PC-3 (cell line): ENCODE measurements around the gene UBAC2. TPM values are rescaled to one million over a fixed set of nuclear protein-coding genes. Genes with fewer than 3 reads are reported as not detected.

Source experiments
- ATAC-seq: fragments of 200-7000 bp; cut with Tn5 transposase; 2 replicates; pipeline ENCODE4 v1.9.1; 2020; ENCODE audit warnings: mild to moderate bottlenecking, moderate library complexity
- BruUV-seq: library from RNA; stranded (reverse); fragments of 400-500 nt; replicated peaks from 2 replicates; lab custom pipeline; 2021; lab: Mats Ljungman, UMichigan
- CTCF ChIA-PET: fragments of 300-600 bp; sonication (Branson Sonifier 250); formaldehyde crosslinking; loops from one replicate; lab custom pipeline; 2022; ENCODE audit warnings: antibody characterized with exemption; lab: Charles Lee
- POLR2A ChIA-PET: fragments of 300-600 bp; sonication (Branson Sonifier 250); formaldehyde crosslinking; loops from one replicate; lab custom pipeline; 2022; ENCODE audit warnings: antibody characterized with exemption; ENCODE audit not compliant: unreplicated experiment; lab: Charles Lee
- DNase-seq: peaks from one replicate; pipeline ENCODE4 v3.0.0-alpha.2; 2015
- H2AFZ ChIP-seq: fragments of 300-600 bp; sonication (generic); 2 replicates; pipeline ENCODE4 v1.6.0; 2016; ENCODE audit warnings: antibody characterized with exemption, low read length
- H3F3A ChIP-seq: fragments of 300-600 bp; sonication (generic); one replicate; pipeline ENCODE4 v1.6.0; 2017; ENCODE audit warnings: antibody characterized with exemption, low read length, control low read depth, mild to moderate bottlenecking; ENCODE audit not compliant: unreplicated experiment
- H3K27ac ChIP-seq: fragments of 300-600 bp; sonication (generic); 2 replicates; pipeline ENCODE4 v1.5.1; 2016; ENCODE audit warnings: mild to moderate bottlenecking, low read length
- H3K27me3 ChIP-seq: fragments of 300-600 bp; sonication (generic); 2 replicates; pipeline ENCODE4 v1.6.1; 2016; ENCODE audit warnings: low read length, mixed read lengths
- H3K36me3 ChIP-seq: fragments of 300-600 bp; sonication (generic); 2 replicates; pipeline ENCODE4 v1.6.1; 2016; ENCODE audit warnings: low read depth, mixed run types, low read length, mixed read lengths
- H3K4me1 ChIP-seq: fragments of 300-600 bp; sonication (generic); 2 replicates; pipeline ENCODE4 v1.5.1; 2016; ENCODE audit warnings: low read length; ENCODE audit not compliant: insufficient read depth
- H3K4me2 ChIP-seq: fragments of 300-600 bp; sonication (generic); 2 replicates; pipeline ENCODE4 v1.6.0; 2016; ENCODE audit warnings: low read length
- H3K4me3 ChIP-seq: fragments of 300-600 bp; sonication (generic); 2 replicates; pipeline ENCODE4 v1.5.1; 2016; ENCODE audit warnings: mild to moderate bottlenecking, low read length, mixed read lengths
- H3K79me2 ChIP-seq: fragments of 300-600 bp; sonication (generic); 2 replicates; pipeline ENCODE4 v1.6.1; 2017; ENCODE audit warnings: low read length, mixed read lengths
- H3K9ac ChIP-seq: fragments of 300-600 bp; sonication (generic); 2 replicates; pipeline ENCODE4 v1.6.0; 2016; ENCODE audit warnings: mild to moderate bottlenecking, low read length
- H3K9me2 ChIP-seq: fragments of 300-600 bp; sonication (generic); replicated peaks from 2 replicates; pipeline ENCODE4 v1.6.1; 2016; ENCODE audit warnings: mixed run types, low read length, mixed read lengths
- H3K9me3 ChIP-seq: fragments of 300-600 bp; sonication (generic); 2 replicates; pipeline ENCODE4 v1.6.1; 2016; ENCODE audit warnings: low read length, mixed read lengths
- H4K20me1 ChIP-seq: fragments of 300-600 bp; sonication (generic); 2 replicates; pipeline ENCODE4 v1.6.1; 2016; ENCODE audit warnings: low read length, mixed read lengths
- CTCF ChIP-seq: fragments of 300-600 bp; sonication (generic); conservative IDR thresholded peaks from 2 replicates; pipeline ENCODE4 v1.5.1; 2017; ENCODE audit warnings: antibody characterized with exemption, low read depth, mild to moderate bottlenecking, low read length
- EZH2 ChIP-seq: fragments of 300-600 bp; sonication (generic); IDR thresholded peaks from one replicate; pipeline ENCODE4 v1.6.1; 2017; ENCODE audit warnings: antibody characterized with exemption, mild to moderate bottlenecking, low read length; ENCODE audit not compliant: unreplicated experiment
- EZH2phosphoT487 ChIP-seq: fragments of 300-600 bp; sonication (generic); IDR thresholded peaks from 2 replicates; pipeline ENCODE4 v1.6.1; 2018; ENCODE audit warnings: mild to moderate bottlenecking, antibody characterized with exemption, low read length, borderline replicate concordance
- intact Hi-C: fragments of 100-400 bp; cut with micrococcal nuclease; formaldehyde crosslinking; loops from 2 replicates; pipeline ENCODE4 v1.9.0; 2023
- total RNA-seq: library from RNA; depleted of rRNA; stranded (reverse); fragments of >200 nt; gene quantifications from 2 replicates; pipeline ENCODE4 v1.2.3, GENCODE V29; 2014

The UBAC2 gene
- total RNA-seq, 1 experiment from 2014 or later, result 34.5 TPM

DNA sequence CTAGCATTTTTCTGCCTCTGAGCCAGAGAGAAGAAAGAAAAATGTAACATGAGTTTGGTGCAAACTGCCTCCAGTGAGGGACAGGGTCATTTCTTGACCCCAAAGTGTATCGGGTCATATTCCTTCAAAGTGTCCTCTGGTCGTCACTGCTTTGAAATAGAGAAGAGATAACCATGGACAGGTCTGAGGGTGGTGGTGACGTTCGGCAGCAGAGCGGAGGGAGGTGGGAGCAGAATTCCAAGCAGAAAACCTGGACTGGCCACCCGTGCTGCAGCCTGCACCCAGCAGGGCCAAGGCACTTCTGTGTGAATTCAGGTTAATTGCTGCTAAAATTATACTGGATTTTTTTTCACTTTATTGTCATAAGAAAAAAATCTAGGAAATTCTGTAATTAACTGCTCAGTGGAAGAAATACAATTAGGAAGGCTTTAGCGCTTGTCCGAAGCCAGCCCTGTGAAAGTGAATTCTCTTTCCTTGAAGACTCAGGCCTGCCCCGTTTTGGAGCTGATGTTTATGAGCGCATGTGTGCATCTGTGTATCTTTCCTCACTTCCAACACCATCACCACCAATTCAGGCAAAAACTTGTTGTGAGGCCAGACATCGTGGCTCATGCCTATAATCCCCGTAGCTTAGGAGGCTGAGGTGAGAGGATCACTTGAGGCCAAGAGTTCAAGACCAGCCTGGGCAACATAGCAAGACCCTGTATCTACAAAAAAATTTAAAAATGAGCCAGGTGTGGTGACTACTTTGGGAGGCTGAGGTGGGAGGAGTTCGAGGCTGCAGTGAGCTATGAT, 37.9 kb upstream of the UBAC2 start:
- Histone ChIP-seq H3K4me2 (no peak overlapping the region), H3K4me1 (no peaks in the 10 kb centered on the region), H3K79me2 (no peaks in the 10 kb centered on the region), H3K4me3 (no peak overlapping the region), H4K20me1 (no peaks in the 10 kb centered on the region), H3F3A (no peaks in the 10 kb centered on the region), H2AFZ (no peak overlapping the region), H3K9me2 (no peaks in the 10 kb centered on the region), H3K9ac (no peak overlapping the region), H3K36me3 (no peaks in the 10 kb centered on the region), H3K27me3 (no peaks in the 10 kb centered on the region), H3K27ac (no peak overlapping the region), H3K9me3 (no peaks in the 10 kb centered on the region)
- BruUV-seq, result no TSS peak
- DNase-seq, result no peak
- CTCF ChIA-PET, result interaction anchor here (0.7 kb wide), 1 partner anchor 529 kb away, joined by 14 read pairs; no protein-coding TSS in a partner anchor
- TF ChIP-seq EZH2phosphoT487 (no peak), CTCF (no peak), EZH2 (no peak)
- intact Hi-C loops, result no loop called here
- ATAC-seq, result no peak
- POLR2A ChIA-PET, result no interaction called here

DNA sequence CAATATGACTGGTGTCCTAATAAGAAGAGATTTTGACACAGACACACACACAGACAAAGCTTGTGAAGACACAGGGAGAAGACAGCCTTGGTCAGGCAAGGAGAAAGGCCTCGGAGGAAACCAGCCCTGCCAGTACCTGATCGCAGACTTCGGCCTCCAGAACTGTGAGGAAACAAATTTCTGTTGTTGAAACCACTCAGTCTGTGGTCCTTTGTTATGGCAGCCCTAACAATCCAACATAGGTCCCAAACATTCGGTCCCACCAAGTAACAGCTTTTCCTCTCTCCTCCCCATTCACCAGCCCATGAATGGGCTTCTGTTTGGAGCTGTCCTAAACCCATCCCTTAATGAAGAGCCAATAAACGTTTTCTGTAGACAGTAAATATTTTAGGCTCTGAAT, 36.4 kb upstream of the UBAC2 start:
- Histone ChIP-seq H3K9me2 (no peaks in the 10 kb centered on the region), H3K79me2 (no peaks in the 10 kb centered on the region), H3K27ac (no peak overlapping the region), H3K9ac (no peak overlapping the region), H3K4me3 (no peak overlapping the region), H3K9me3 (no peaks in the 10 kb centered on the region), H2AFZ (no peak overlapping the region), H3K4me1 (no peaks in the 10 kb centered on the region), H3K4me2 (no peak overlapping the region), H4K20me1 (no peaks in the 10 kb centered on the region), H3K27me3 (no peaks in the 10 kb centered on the region), H3K36me3 (no peaks in the 10 kb centered on the region), H3F3A (no peaks in the 10 kb centered on the region)
- no TSS peak for BruUV-seq
- POLR2A ChIA-PET, result no interaction called here
- intact Hi-C loops, result no loop called here
- no peak for TF ChIP-seq EZH2
- DNase-seq (no peak), ATAC-seq (no peak)
- CTCF ChIA-PET, result no interaction called here

DNA sequence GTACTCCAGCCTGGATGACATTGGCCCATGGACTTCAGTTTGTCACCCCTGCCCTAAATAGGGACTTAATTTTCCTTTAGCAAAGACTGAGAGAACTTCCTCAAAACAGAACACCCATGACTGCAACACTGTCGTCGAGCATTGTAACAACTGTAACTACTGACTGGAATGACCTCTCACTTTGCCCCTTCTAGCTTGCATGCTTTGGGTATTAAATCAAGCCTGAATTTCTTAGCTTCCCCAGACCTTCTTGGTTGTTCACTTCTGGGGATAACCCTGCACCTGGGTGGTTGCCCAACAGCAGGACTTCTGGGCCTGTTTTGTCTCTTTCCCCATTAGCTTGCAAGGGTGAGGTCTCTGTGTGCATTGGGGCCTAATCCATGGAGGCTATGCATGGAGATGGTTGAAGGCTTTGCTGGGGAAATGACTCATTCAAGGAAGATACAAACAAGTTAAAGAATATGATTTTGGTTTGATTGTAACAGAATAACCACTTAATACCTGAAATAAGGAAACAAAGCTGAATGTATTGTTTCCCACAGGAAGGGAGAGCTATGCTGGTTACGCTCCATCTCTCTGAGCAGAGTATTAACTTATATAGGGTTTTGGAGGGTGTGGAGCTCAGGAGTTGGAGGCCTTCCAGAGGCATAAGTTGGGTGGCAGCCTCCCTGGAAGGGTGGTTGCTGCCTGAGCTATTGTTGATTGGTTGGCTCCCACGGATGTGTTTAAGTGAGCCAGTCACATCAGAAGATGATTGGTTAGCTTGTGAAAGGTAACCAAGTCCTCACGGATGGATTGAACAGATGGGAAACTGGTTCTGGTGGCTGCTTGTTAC, 34.7 kb upstream of the UBAC2 start:
- Histone ChIP-seq H3K9me3 (no peaks in the 10 kb centered on the region), H3K27ac (no peak overlapping the region), H3K27me3 (no peaks in the 10 kb centered on the region), H3K79me2 (no peaks in the 10 kb centered on the region), H4K20me1 (no peaks in the 10 kb centered on the region), H3K9me2 (no peaks in the 10 kb centered on the region), H3K9ac (no peak overlapping the region), H3K36me3 (no peaks in the 10 kb centered on the region), H3F3A (no peaks in the 10 kb centered on the region), H2AFZ (no peak overlapping the region), H3K4me2 (no peak overlapping the region), H3K4me3 (no peak overlapping the region), H3K4me1 (no peaks in the 10 kb centered on the region)
- ATAC-seq (no peak), DNase-seq (no peak)
- intact Hi-C loops, result no loop called here
- no peak for TF ChIP-seq EZH2
- TF ChIP-seq EZH2phosphoT487, result no peak
- no peak for TF ChIP-seq CTCF
- BruUV-seq, result no TSS peak
- ChIA-PET CTCF (no interaction called here), POLR2A (no interaction called here)
